Upper lobe of left lung (tissue), 6 donors: ENCODE measurements around the gene EPB41L1. TPM values are rescaled to one million over a fixed set of nuclear protein-coding genes. Genes with fewer than 3 reads are reported as not detected.

Experiments
- ATAC-seq, 2 donors: fragments of 200-7000 bp; cut with Tn5 transposase; one replicate each; pipeline ENCODE4 v1.9.1; 2022; ENCODE audit warnings: mild to moderate bottlenecking in 2 of 2, moderate library complexity in 2 of 2; ENCODE audit not compliant: low FRiP score in 2 of 2
- DNase-seq, 2 donors: peaks; one replicate each; pipeline ENCODE4 v3.0.0-alpha.2; 2019 to 2020
- H3K27ac ChIP-seq, 4 donors: fragments of 200-600 bp; sonication (generic); one replicate each; pipeline ENCODE4 v1.5.1; 2016 to 2019
- H3K27me3 ChIP-seq, 4 donors: fragments of 200-600 bp; sonication (generic); one replicate each; pipeline ENCODE4 v1.5.1; 2017 to 2019
- H3K36me3 ChIP-seq, 4 donors: fragments of 200-600 bp; sonication (generic); one replicate each; pipeline ENCODE4 v1.5.1; 2016 to 2019
- H3K4me1 ChIP-seq, 4 donors: fragments of 200-600 bp; sonication (generic); one replicate each; pipeline ENCODE4 v1.5.1; 2018 to 2019
- H3K4me3 ChIP-seq, 4 donors: fragments of 200-600 bp; sonication (generic); one replicate each; pipeline ENCODE4 v1.5.1; 2017 to 2019; ENCODE audit warnings: mild to moderate bottlenecking in 2 of 4, moderate library complexity in 1 of 4
- H3K9me3 ChIP-seq, 4 donors: fragments of 200-600 bp; sonication (generic); one replicate each; pipeline ENCODE4 v1.5.1; 2018 to 2019
- CTCF ChIP-seq, 6 experiments: fragments of 450-650 bp in 4 of 6; fragments of 200-600 bp in 2 of 6; sonication (generic) in 2 of 6; IDR thresholded peaks; one replicate each; pipeline ENCODE4 v1.5.1; 2016 to 2019; ENCODE audit warnings: antibody characterized with exemption in 6 of 6
- EP300 ChIP-seq, 4 donors: sonication (generic); formaldehyde crosslinking; IDR thresholded peaks; one replicate each; pipeline ENCODE4 v1.5.1; 2017; ENCODE audit warnings: antibody characterized with exemption in 4 of 4, control low read depth in 2 of 4
- POLR2A ChIP-seq, 4 donors: fragments of 450-650 bp; IDR thresholded peaks; one replicate each; pipeline ENCODE4 v1.5.1; 2016 to 2017; ENCODE audit warnings: antibody characterized with exemption in 4 of 4, mild to moderate bottlenecking in 2 of 4
- POLR2AphosphoS5 ChIP-seq, 2 donors: sonication (generic); formaldehyde crosslinking; IDR thresholded peaks; one replicate each; pipeline ENCODE4 v1.5.1; 2017; ENCODE audit warnings: antibody characterized with exemption in 2 of 2
- WGBS, 2 donors: methylation state at CpG; one replicate each; pipeline ENCODE4 v1.1.5; 2017 to 2018; 5-methylcytosine and 5-hydroxymethylcytosine counted together
- total RNA-seq, 6 donors: library from RNA; depleted of rRNA in 4 of 6; stranded (reverse); fragments of >200 nt in 4 of 6; gene quantifications; one replicate each; pipeline versions ENCODE4 v1.1.0 to v1.2.1, GENCODE V29; 2016 to 2021
- donor health status: DM: no; HTN: no; CAD: no; lungs with moderate emphysema.
- donor health status: DM: no; HTN: yes; CAD: no; lungs with severe emphysema.

Gene EPB41L1
- total RNA-seq, 6 donors from 2014 or later: 56.6 to 104 (median 79.2) TPM

- Histone ChIP-seq H3K36me3 (no peaks in the 10 kb centered on the region), H3K27ac (no peak overlapping the region), H3K4me1 (no peaks in the 10 kb centered on the region), H3K4me3 (no peak overlapping the region), H3K9me3 (no peaks in the 10 kb centered on the region), H3K27me3 (no peaks in the 10 kb centered on the region)
- TF ChIP-seq CTCF (IDR thresholded peaks at IDR 0.05): no peak
- no peak for TF ChIP-seq POLR2A (IDR thresholded peaks at IDR 0.05)
- no peak for TF ChIP-seq EP300 (IDR thresholded peaks at IDR 0.05)
- no peak for TF ChIP-seq POLR2AphosphoS5 (IDR thresholded peaks at IDR 0.05)
- WGBS, 2 donors: 85 to 92% methylated on average over 7 to 8 of the region's 8 CpGs
- DNase-seq: no peak
- ATAC-seq: no peak
These were observed 25.4 kb upstream of the EPB41L1 start for GRCh38 chr20:36129160-36129543.

DNA sequence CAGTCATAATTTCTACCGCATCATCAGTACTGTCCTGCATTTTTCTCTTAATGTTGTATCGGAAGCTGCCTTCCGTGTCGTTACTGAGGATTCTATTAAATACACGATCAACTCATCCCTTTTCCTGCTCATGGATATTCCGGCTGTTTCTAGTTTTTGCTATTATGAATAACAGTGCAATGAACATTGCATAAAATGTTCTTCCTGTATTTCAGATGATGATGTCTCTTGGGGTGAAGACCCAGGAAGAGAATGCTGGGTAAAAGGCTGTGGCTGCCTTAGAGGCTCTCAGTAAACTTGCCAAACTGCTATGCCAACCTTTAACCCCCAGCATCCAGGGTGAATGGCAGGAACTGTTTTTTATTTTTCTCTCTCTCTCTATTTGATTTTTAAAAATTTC lies 24.1 kb upstream of the EPB41L1 start:
- Histone ChIP-seq H3K36me3 (no peaks in the 10 kb centered on the region), H3K9me3 (no peaks in the 10 kb centered on the region), H3K27me3 (no peaks in the 10 kb centered on the region), H3K27ac (no peak overlapping the region), H3K4me3 (no peak overlapping the region), H3K4me1 (no peaks in the 10 kb centered on the region)
- DNase-seq: no peak
- TF ChIP-seq CTCF (IDR thresholded peaks at IDR 0.05) (no peak), EP300 (IDR thresholded peaks at IDR 0.05) (no peak), POLR2AphosphoS5 (IDR thresholded peaks at IDR 0.05) (no peak), POLR2A (IDR thresholded peaks at IDR 0.05) (no peak)
- WGBS, 2 donors: 82 to 87% methylated on average over 6 of the region's 6 CpGs
- no peak for ATAC-seq

DNA sequence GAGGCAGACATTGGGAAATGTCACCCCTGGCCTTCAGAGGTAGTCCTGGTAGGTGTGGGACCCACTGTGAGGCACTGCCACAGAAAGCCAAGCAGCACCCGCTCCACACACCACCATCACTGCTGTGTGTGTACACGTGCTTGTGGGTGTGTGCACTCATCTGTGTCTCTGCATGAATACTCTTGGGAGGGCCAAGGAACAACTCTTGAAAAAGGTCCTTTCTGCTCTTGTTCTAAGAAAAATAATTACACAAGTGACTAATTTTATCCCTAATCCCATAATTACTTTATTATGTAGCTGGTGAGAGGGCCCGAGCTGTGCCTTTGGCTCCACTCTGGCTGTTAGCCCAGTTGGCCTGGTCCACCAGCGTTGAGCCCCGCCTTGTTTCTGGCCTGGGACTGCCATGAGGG lies 21.7 kb upstream of the EPB41L1 start:
- no peak for TF ChIP-seq POLR2AphosphoS5 (IDR thresholded peaks at IDR 0.05)
- TF ChIP-seq EP300 (IDR thresholded peaks at IDR 0.05): no peak
- TF ChIP-seq CTCF (IDR thresholded peaks at IDR 0.05): no peak
- TF ChIP-seq POLR2A (IDR thresholded peaks at IDR 0.05): no peak
- H3K4me1 ChIP-seq: no peaks in the 10 kb centered on the region
- H3K27me3 ChIP-seq: no peaks in the 10 kb centered on the region
- H3K9me3 ChIP-seq: no peaks in the 10 kb centered on the region
- ATAC-seq: no peak
- no peak for DNase-seq
- no peaks in the 10 kb centered on the region for H3K36me3 ChIP-seq
- no peak overlapping the region for H3K4me3 ChIP-seq
- 84 to 92% methylated on average over 5 of the region's 5 CpGs for WGBS, 2 donors
- H3K27ac ChIP-seq: no peak overlapping the region

DNA sequence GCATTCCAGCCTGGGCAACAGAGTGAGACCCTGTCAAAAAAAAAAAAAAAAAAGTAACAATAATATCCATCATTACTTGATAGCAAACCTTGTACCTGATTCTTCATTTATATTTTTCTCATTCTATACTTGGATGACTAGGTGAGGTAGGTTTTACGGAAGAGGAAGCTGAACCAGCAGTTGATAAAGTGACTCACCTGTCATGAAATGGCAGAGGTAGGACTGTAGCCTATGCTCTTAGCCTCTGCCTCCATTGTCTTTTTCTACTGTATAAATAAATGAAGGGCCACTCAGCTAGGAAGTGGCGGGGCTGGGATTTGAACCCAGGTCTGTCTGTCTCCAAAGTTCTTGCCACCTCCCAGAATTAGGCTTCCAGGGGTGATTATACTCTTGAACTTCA lies 20.7 kb upstream of the EPB41L1 start:
- WGBS, 2 donors: 90 to 98% methylated on average over 2 of the region's 2 CpGs
- Histone ChIP-seq H3K9me3 (no peaks in the 10 kb centered on the region), H3K27ac (no peak overlapping the region), H3K36me3 (no peaks in the 10 kb centered on the region), H3K4me3 (no peak overlapping the region), H3K4me1 (peaks cover 0 to under 1% (median under 1%) of the 10 kb centered on the region in 4 donors), H3K27me3 (no peaks in the 10 kb centered on the region)
- no peak for TF ChIP-seq EP300 (IDR thresholded peaks at IDR 0.05)
- no peak for TF ChIP-seq POLR2A (IDR thresholded peaks at IDR 0.05)
- TF ChIP-seq CTCF (IDR thresholded peaks at IDR 0.05): no peak
- TF ChIP-seq POLR2AphosphoS5 (IDR thresholded peaks at IDR 0.05): no peak
- no peak for ATAC-seq
- no peak for DNase-seq

DNA sequence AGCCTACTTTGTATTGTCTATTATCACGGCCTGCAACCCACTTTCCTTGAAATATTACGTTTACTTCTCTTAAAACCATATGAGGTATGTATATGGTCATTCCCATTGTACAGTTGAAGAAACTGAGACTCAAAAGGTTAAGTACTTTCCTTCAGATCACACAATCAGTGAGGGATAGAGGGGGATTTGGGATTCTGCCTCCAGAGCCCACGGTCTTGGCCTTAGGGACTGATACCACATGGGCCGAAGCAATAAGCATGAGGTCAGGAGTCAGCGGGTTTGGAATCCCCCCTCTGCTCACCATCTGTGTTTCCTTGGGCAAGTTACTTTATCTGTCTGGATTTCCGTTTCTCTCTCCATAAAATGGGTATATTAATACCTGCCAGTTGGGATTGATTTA lies 19.4 kb upstream of the EPB41L1 start:
- Histone ChIP-seq H3K27me3 (no peaks in the 10 kb centered on the region), H3K9me3 (no peaks in the 10 kb centered on the region), H3K27ac (no peak overlapping the region), H3K4me1 (peaks cover 0 to 3% (median 3%) of the 10 kb centered on the region in 4 donors), H3K36me3 (no peaks in the 10 kb centered on the region), H3K4me3 (no peak overlapping the region)
- DNase-seq: no peak
- 89 to 97% methylated on average over 6 of the region's 6 CpGs for WGBS, 2 donors
- ATAC-seq: no peak
- no peak for TF ChIP-seq EP300 (IDR thresholded peaks at IDR 0.05)
- TF ChIP-seq POLR2AphosphoS5 (IDR thresholded peaks at IDR 0.05): no peak
- no peak for TF ChIP-seq POLR2A (IDR thresholded peaks at IDR 0.05)
- TF ChIP-seq CTCF (IDR thresholded peaks at IDR 0.05): no peak
